ENCODE data around the gene ZC3H7B.
"Not testable (repeated sequence)": the region's sequence is repeated elsewhere in the genome, so short reads cannot be mapped to it uniquely, and the experiment has no call there.

The ZC3H7B gene

GRCh38 chr22:41286639-41287091 lies 14.7 kb upstream of the ZC3H7B start:
- no peak for DNase-seq (ENCODE audit: low read depth, low spot score)

GRCh38 chr22:41288245-41288946 lies 12.9 kb upstream of the ZC3H7B start:
- peak; percentile 67 for DNase-seq (ENCODE audit: low read depth, low spot score)

GRCh38 chr22:41289671-41290070 lies 11.7 kb upstream of the ZC3H7B start:
- no peak for DNase-seq (ENCODE audit: low read depth, low spot score)

DNA sequence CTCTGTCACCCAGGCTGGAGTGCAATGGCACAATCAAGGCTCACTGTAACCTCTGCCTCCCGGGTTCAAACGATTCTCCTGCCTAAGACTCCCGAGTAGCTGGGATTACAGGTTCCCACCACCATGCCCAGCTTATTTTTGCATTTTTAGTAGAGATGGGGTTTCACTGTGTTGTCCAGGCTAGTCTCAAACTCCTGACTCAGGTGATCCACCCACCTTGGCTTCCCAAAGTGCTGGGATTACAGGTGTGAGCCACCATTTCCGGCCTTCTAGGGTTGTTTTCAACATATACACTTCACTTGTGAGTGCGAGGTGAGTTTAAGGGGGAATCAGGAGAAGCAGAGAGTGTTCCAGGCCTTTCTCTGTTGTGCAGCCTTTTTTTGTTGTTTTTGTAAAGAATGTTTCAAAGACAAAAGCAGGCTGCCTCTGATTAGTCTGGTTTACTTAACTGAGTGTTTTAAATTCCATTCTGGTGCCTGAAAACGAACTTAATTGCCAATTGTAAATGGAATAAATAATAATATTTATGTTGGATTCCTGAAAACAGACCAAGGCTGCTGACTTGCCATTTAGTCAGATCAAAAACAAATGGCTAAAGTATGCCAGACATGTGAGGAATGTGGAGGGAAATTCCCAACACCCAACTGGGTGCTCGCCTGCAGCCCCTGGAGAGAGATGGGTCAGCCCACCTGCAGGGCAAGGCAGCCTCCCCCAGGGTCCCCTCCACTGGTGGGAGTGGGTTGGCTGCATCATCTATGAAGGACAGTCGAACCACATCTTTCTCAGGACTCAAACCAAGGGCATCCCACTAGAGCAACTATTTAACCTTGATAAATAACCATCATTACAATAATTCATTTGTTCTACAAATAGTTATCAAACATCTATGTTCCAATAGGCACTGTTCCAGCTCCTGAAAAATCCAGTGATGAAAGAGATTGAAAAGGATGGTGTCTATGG lies 10.8 kb upstream of the ZC3H7B start:
- peak; percentile 91 for DNase-seq (ENCODE audit: low read depth, low spot score)

GRCh38 chr22:41294816-41295215 lies 6.5 kb upstream of the ZC3H7B start:
- DNase-seq (ENCODE audit: low read depth, low spot score): not testable (repeated sequence)

DNA sequence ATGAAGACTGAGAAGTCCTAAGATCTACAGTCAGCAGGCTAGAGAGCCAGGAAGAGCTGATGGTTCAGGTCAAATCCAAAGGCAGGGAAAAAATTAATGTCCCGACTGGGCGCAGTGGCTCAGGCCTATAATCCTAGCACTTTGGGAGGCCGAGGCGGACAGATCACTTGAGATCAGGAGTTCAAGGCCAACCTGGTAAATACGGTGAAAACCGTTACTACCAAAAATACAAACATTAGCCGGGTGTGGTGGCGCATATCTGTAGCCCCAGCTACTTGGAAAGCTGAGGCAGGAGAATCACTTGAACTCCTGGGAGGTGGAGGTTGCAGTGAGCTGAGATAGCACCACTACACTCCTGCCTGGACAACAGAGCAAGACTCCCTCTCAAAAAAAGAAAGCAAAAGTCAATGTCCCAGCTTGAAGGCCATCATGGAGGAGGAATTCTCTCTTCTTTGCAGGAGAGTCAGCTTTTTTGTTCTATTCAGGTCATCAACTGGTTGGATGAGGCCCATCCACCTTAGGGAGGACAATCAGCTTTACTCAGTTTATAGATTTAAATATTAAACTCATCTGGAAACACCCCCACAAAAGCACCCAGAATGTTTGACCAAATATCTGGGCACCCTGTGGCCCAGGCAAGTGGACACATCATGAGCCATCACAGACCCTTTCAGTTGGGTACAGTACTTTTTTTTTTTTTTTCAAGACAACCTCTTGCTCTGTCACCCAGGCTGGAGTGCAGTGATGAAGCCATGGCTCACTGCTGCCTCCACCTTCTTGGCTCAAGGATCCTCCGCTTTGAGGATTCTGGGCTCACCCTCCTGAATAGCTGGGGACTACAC lies 4.3 kb upstream of the ZC3H7B start:
- no peak for DNase-seq (ENCODE audit: low read depth, low spot score)

DNA sequence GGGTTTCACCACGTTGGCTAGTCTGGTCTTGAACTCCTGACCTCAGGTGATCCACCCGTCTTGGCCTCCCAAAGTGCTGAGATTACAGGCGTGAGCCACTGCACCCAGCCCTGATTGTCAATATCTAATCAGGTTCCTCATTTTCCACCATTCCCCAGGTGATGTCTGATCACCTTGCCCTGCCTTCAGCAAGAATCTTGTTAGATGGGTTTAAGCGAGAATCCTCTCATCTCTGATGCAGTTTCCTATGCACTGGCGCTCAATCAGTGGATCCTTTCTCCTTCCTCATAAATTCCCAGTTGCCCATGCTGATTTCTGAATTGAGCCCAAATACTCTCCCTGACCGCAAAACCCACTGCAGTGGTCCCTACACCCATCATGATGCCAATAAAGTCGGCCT lies 664 bp upstream of the ZC3H7B start:
- DNase-seq (ENCODE audit: low read depth, low spot score): no peak

GRCh38 chr22:41302021-41302767 lies 869 bp downstream of the ZC3H7B start:
- DNase-seq (ENCODE audit: low read depth, low spot score): peak; percentile 65

GRCh38 chr22:41302811-41303210 lies 1.5 kb downstream of the ZC3H7B start:
- DNase-seq (ENCODE audit: low read depth, low spot score): no peak

DNA sequence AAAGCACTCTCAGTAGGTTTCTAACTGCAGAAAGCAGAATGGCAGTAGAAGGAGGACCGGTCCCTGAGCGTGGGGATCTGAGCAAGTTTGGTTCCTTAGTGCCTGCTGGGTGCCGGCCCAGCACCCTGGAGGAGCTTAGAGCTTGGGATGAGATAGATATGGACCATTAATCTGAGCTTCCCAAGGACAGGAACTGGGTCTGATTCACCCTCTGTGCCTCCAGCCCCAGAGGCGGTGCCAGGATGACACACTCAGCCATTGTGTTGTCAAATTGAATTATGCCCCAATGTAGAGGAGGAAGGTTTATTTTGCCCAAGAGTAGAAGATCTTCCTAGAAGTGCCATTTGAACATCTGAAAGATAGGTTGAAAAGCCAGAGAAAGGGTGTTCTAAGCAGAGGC lies 4.3 kb downstream of the ZC3H7B start:
- DNase-seq (ENCODE audit: low read depth, low spot score): peak; percentile 48

DNA sequence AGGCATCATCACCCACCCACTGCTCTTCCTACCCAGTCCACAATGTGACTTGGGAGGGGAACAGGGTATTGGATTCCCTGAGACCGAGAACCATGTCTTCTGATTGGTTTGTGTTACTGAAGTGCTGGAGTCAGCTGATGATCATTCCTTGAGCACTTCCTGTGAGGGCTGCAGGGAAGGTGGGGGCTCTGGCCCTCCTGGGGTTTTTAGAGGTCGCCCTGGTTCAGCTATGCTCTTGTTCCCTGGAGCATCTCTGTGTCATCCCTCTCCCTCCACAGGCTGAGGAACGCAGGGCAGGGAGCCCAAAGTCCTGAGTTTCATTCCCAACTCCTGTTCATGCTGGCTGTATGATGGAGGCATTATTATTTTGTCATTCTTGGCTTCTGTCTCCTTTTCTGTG lies 6.7 kb downstream of the ZC3H7B start:
- no peak for DNase-seq (ENCODE audit: low read depth, low spot score)

GRCh38 chr22:41308544-41308947 lies 7.2 kb downstream of the ZC3H7B start:
- DNase-seq (ENCODE audit: low read depth, low spot score): no peak

DNA sequence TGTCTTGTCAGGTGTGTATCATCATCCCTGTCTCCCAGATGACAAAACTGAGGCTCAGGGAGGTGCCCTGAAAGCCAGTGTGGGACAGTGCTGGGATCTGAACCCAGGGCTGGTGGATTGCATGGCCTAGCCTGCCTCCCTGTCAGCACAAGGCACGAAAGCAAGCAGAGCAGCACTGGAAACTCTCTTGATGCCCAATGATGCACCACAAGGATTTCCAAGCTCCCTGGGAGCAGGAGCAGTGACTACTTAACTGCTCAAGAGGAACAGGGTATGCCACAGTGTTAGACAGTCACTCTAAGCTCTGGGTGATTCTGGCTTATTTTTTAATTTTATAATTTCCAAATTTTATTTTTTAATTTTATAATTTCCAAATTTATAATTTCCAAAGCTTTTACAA lies 9.0 kb downstream of the ZC3H7B start:
- no peak for DNase-seq (ENCODE audit: low read depth, low spot score)

GRCh38 chr22:41311487-41311886 lies 10.2 kb downstream of the ZC3H7B start:
- DNase-seq (ENCODE audit: low read depth, low spot score): no peak

DNA sequence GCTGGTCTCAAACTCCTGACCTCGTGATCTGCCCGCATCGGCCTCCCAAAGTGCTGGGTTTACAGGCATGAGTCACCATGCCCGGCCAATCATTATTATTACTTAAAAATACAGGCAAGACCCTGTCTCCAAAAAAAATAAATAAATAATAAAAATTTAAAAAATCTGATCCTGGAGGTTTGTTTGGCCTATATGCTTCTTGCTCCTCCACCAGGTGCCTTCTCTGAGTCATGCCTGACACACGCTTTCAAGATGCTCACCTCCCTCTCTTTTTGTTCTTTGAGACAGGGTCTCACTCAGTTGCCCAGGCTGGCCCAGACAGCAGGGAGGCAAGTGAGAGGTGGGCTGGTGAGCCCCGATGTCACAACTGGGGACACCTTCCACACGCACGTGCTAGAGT lies 13.5 kb downstream of the ZC3H7B start:
- no peak for DNase-seq (ENCODE audit: low read depth, low spot score)

- DNase-seq (ENCODE audit: low read depth, low spot score): no peak
Measured at GRCh38 chr22:41315586-41315985, 14.3 kb downstream of the ZC3H7B start.

DNA sequence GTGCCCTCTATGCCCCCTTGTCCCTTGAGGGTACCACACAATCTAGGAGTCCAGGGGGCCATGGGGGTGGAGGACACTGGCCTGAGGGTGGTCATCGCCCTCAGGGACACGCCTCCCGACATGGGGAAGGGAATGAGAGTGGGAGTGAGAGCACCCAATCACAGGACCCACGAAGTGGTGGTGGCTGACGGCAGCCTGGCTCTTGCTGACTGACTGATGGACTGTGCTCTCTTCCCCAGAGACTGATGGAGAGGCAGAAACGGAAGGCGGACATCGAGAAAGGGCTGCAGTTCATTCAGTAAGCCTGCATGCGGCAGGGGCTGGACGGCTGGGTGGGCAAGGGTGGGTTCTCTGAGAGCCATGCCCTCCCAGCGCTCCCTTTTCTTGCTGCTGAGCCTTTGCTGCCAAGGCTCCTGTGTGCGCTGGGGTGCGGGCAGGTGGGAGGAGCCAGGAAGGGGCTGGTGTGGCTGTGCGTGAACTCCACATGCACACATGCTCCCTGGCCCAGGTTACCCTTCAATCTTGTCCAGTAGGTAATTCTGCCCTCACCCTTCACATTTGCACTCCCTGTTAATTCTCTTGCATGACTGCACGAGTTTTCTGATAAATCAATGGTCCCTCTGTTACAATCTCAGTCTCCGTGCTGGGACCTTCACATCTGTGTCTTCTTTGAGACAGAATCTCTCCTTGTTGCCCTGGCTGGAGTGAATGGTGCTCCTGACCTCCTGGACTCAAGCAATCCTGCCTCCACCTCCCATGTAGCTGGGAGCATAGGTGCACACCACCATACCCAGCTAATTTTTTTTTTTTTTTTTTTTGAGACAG lies 19.3 kb downstream of the ZC3H7B start:
- no peak for DNase-seq (ENCODE audit: low read depth, low spot score)

- DNase-seq (ENCODE audit: low read depth, low spot score): no peak
Measured at GRCh38 chr22:41324821-41325528, 23.6 kb downstream of the ZC3H7B start.

DNA sequence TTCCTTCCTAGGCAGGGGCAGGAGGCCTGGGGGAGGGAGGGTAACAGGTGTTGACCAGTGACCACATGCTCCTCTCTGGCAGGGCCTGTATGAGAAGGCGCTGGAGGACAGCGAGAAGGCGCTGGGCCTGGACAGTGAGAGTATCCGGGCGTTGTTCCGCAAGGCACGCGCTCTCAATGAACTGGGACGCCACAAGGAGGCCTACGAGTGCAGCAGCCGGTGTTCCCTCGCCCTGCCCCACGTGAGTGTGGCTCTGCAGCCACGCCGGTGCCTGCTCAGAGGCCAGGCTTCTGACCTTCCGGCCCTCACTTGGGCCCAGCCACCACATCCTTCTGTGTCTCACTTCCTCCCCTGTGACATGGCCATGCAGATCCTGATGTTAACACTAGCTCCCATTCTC lies 25.8 kb downstream of the ZC3H7B start:
- DNase-seq (ENCODE audit: low read depth, low spot score): no peak

DNA sequence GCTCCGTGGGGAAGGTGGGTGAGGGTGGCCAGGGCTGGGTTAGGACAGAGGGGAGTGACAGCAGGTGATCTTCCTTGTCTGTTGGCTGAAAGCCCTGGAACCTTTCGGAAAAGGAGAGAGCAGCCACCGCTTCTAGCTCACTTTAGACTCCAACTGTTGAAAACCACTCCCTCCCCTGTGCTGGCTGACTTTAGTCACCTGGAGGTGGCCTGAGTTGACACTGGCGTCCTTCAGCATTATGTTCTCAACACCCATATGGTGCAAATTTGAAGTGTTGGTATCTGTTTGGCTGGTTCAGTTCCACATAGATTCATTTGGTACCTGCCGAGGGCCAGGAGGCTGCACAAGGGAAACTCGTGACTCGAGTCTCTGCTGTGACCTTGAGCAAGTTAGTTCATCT lies 28.8 kb downstream of the ZC3H7B start:
- no peak for DNase-seq (ENCODE audit: low read depth, low spot score)

All from astrocyte of the hippocampus (primary cell).